IPS-18c (cell line): Measurements from ENCODE around the gene LMTK3.

ENCODE experiments used
- H3K4me3 ChIP-seq: 2 replicates; pipeline ENCODE4 v1.7.0; 2013; ENCODE audit warnings: low read depth, mild to moderate bottlenecking, low read length, moderate library complexity; ENCODE audit not compliant: insufficient read depth
- H3K9me3 ChIP-seq: one replicate; pipeline ENCODE4 v1.6.1; 2013; ENCODE audit warnings: mild to moderate bottlenecking, low read length, moderate library complexity; ENCODE audit not compliant: control insufficient read depth, insufficient read depth

Gene LMTK3, protein sequence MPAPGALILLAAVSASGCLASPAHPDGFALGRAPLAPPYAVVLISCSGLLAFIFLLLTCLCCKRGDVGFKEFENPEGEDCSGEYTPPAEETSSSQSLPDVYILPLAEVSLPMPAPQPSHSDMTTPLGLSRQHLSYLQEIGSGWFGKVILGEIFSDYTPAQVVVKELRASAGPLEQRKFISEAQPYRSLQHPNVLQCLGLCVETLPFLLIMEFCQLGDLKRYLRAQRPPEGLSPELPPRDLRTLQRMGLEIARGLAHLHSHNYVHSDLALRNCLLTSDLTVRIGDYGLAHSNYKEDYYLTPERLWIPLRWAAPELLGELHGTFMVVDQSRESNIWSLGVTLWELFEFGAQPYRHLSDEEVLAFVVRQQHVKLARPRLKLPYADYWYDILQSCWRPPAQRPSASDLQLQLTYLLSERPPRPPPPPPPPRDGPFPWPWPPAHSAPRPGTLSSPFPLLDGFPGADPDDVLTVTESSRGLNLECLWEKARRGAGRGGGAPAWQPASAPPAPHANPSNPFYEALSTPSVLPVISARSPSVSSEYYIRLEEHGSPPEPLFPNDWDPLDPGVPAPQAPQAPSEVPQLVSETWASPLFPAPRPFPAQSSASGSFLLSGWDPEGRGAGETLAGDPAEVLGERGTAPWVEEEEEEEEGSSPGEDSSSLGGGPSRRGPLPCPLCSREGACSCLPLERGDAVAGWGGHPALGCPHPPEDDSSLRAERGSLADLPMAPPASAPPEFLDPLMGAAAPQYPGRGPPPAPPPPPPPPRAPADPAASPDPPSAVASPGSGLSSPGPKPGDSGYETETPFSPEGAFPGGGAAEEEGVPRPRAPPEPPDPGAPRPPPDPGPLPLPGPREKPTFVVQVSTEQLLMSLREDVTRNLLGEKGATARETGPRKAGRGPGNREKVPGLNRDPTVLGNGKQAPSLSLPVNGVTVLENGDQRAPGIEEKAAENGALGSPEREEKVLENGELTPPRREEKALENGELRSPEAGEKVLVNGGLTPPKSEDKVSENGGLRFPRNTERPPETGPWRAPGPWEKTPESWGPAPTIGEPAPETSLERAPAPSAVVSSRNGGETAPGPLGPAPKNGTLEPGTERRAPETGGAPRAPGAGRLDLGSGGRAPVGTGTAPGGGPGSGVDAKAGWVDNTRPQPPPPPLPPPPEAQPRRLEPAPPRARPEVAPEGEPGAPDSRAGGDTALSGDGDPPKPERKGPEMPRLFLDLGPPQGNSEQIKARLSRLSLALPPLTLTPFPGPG (N-terminal part only)

DNA sequence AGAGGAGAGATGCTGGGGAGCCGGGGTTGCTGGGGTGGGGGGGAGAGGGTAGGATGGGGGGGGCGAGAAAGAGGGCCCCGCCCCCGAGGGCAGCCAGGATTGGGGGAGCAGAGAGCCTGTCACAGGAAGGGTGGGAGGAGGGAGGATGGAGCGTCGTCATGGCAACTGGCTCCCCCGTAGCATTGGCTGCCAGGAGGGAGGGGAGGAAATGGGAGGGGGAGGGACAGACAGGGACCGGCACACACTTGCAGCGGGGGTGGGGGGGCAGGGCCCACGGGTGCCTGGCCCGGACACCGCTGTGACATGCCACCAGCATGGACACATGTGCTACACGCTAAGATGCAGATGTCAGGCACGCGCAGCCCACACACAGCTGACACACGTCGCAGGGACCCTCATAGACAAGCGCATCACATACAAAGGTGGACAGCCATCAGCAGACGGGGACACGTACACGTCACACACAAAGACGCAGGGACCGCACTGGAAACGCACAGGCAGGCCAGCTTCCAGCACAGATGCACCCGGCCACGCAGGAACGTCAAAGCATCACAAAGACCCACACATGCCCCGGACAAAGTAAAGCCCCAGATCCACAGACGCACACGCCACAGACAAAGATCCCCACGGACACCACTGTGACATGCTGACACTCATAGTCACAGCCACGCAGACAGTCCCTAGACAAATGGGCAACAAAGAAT lies at the start of gene LMTK3:
TSS of gene LMTK3 (minus strand) at position 36 of the 704 bp plus-strand sequence. CDS start 259 bp downstream, outside the sequence.
- peak within 1 kb of the TSS; percentile 51 for H3K4me3 ChIP-seq
- H3K9me3 ChIP-seq, result no peaks in the 10 kb centered on the region

DNA sequence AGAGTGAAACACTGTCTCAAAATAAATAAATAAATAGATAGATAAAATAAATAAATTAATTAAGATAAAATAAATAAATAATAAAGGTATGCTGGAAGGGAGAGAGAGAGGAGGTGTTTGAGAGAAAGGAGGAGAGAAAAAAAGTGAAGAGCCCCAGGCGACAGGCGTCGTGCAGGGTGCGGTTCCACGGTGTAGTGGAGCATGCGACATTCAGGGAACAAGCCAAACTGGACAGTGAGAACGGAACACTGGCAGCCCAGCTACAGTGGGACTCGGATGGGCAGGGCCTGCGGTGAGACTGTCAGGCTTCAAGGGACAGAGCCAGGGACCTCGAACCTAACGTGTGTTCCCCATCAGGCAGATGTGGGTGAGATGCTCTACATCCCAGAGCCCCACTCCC lies 49.8 kb upstream of the LMTK3 start:
- Histone ChIP-seq H3K9me3 (no peaks in the 10 kb centered on the region), H3K4me3 (no peak overlapping the region)

DNA sequence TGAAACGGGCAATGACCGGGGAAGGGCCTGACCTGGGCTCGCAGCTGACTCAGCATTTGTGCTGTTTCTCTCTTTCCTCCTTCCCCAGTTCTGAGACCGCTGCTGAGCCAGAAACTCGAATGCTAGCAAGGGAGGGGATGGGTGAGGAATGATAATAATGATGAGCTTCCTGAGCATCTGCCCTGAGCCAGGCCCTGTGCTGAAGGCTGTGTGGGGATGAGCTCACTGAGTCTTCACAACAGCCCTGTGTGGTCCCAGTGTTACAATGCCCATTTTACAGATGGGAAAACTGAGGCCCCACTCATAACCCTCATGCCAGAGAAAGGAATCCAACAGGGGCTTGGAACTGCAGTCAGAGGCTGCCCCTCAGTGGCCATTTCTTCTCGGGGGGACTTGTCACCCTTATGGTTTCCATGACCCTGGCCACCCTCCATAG lies 48.5 kb upstream of the LMTK3 start:
- Histone ChIP-seq H3K9me3 (no peaks in the 10 kb centered on the region), H3K4me3 (no peak overlapping the region)

DNA sequence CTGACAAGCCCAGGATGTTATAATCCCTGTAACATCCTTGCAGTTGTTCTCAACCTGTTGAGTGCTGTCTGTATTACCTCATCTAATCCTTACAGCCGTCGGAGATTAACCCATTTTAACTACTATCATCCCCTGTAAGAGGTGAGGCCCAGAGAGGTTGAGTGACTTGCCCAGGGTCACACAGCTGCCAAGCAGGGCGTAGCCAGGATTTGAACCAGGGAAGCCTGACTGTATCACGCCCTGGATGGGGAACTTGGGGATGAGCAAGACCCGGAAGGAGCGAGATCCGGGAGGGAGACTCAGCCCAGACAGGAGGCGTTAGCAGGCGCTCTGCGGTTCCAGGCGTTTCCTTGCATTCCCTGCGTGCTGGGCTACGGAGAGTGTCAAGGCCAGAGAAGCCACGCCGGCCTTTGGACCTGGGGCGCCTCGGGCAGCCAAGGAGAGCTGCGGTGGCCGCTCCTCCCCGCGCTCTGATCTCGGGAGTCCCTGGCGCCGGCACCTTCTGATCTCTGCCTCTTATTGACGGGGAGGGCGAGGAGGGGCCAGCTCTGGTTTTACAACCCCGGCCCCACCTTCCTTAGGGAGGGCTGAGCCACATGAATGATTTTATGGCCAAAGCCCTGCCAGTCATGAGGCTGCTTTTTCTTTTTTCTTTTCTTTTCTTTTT lies 46.5 kb upstream of the LMTK3 start:
- Histone ChIP-seq H3K4me3 (no peak overlapping the region), H3K9me3 (no peaks in the 10 kb centered on the region)

DNA sequence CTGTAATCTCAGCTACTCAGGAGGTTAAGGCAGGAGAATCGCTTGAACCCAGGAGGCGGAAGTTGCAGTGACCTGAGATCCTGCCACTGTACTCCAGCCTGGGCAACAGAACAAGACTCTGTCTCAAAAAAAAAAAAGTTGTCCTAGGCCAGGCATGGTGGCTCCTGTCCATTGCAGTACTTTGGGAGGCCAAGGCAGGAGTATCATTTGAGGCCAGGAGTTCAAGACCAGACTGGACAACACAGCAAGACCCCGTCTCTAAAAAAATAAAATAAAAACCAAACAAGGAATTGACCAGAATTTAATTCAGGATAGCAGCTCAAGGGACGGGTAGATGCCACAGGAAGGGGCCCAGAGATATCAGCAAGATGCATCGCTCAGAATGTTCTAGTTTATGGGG lies 45.2 kb upstream of the LMTK3 start:
- no peak overlapping the region for H3K4me3 ChIP-seq

DNA sequence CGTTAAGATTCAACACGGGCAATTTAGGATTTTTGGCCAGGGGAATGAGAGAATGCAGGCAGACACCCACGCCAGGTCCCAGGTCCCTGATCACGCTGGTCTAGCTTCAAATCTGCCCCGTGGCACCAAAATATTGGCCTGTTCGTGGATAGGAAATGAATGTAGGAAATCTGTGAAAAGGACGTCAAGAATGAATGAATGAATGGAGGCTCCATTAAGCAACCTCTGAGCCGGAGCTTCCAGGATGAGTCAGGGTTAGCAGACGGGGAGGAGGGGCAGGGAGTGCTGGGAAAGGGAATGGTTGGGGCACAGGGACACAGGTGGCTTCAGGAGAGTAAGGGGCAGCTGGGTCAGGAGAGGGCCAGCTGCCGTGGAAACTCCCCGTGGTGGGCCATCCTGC lies 44.5 kb upstream of the LMTK3 start:
- H3K9me3 ChIP-seq, result no peaks in the 10 kb centered on the region
- no peak overlapping the region for H3K4me3 ChIP-seq

More for the DNA sequence above, 45.2 kb upstream of the LMTK3 start:
- H3K9me3 ChIP-seq, result no peaks in the 10 kb centered on the region

DNA sequence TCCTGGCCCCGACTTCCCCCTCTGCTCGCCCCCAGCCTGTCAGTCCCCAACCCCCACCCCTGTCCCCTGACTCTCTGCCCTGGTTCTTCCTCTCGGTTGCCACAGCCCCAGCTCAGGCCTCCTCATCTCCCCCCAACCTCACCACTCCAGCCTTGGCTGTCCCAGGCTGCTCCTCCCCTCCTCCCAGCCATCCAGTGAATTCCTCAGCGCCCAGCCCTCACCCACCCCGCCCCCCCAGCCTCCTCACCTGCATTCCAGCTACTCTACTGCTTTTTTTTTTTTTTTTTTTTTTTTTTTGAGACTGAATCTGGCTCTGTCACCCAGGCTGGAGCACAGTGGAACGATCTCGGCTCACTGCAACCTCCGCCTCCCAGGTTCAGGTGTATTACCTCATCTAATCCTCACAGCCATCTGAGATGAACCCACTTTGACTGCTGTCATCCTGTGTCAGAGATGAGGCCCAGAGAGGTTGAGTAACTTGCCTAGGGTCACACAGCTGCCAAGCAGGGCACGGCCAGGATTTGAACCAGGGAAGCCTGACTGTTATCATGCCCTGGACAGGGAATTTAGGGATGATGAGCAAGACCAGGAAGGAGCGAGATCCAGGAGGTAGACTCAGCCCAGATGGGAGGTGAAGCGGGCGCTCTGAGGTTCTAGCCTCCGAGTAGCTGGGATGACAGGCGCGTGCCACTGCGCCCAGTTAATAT lies 42.9 kb upstream of the LMTK3 start:
- peak overlapping the region; percentile 28; the same call in 1 of the 2 replicates for H3K4me3 ChIP-seq
- no peaks in the 10 kb centered on the region for H3K9me3 ChIP-seq

DNA sequence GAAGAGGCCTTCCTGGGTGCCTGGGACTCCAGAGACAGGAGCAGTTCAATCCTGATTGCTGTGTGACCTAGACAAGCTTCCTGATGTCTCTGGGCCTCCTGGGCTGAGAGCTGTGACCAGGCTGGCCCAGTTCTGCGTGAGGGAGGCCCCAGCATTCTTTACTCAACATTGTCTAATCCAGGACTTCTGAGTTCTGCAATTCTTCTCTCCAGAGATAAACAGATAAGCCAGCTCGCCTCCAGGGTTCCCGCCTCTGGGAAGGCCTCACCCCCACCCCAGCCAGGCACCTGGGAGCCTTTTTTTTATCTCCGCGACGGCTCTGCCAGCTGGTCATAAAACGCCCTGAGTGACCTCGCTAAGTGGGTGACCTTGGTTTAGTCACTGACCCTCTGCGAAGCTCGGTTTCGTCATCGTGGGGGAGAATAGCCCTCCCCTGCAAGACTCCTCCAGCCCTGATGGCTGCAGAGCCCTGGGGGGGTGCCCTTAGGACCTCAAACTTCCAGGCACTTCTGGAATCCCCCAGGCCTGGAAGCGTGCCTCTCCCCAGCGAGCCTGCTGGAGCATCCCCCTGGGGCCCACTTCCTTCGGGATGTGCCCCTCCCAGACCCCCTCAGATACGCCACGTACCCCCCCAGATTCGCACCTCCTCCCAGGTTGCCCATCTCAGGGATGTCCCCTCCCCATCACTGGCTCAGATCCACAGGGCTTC lies 42.2 kb upstream of the LMTK3 start:
- Histone ChIP-seq H3K9me3 (no peaks in the 10 kb centered on the region), H3K4me3 (peak overlapping the region; percentile 28; the same call in 1 of the 2 replicates)

DNA sequence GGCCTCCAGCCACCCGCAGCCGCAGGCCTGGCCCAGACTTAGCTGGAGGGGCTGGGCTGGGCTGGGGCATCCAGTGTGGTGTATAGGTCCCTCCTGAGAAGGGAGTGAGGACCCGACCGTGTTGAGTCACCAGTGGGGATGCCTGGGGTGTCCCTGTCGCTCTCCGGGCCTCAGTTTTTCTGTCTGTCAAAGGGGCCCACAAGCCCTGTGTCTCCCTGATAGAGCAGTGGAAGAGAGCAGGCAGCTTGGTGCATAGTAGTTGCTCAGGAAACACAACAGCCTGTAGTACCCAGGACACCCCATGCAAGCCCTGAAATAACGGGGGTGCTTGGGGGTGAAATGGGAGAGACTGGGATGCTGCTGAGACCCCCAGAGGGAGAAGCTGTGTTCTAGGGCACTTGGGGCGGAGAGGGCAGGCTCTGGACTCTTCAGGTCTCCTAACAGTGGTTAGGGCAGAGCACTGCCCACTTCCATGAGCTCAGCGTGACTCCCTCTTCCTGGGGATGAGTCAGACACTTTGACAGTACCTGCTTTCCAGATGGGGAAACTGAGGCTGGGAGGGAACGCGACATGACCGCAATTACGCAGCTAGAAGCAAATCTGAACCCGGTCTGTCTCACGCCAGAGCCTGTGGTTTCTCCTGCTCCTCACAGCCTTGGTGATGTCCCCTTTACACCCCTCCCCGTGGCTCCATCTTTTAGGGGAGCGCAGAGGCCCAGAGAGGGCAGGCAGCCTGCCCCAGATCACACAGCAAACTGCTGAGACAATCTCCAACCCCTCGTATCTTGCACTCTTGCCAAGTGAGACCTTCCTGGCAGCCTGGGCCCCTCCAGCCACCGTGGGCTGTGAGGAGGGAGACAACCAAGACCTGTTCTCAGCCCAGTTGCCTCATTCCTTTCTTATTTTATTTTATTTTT lies 41.0 kb upstream of the LMTK3 start:
- Histone ChIP-seq H3K9me3 (no peaks in the 10 kb centered on the region), H3K4me3 (no peak overlapping the region)

DNA sequence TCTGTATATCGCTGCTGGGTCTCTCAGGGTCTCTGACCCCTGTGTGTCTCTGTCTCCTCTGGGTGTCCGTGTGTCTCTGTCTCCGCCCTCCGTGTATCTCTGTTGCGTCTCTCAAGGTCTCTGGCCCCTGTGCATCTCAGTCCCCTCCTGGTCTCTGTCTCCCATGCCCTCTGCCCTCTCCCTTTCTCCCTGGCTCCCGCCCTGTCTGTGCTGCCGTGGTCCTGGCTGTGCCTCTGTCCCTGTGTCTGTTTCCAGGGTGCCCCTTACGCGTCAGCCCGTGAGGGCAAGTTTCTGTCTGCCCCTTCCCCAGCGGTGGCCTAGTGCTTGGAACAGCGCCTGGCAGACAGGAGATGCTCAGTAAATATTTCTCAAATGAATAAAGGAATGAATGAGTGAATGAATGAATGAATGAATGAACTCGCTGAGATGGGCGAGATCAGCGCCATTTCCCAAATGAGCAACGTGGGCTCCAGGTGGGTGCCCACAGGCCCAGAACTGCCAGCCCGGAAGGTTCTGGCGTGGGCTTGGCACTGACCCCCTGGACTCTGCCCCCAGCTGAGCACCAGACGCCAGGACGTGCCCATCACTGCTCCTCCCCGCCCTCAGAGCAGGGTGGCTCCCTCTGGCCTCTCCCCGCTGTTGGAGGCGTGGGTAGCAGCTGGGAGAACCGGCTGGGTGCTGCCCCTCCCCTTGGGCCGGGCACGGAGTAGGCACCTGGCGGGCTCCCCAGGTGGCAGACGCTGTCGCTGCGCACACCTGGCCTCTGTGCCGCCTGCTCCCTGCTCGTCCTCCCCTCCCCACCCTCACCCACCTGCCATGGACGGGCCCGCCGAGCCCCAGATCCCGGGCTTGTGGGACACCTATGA lies 40.0 kb upstream of the LMTK3 start, which contains the start of gene SULT2B1:
TSS of gene SULT2B1 (plus strand) at position 736 of the 866 bp plus-strand sequence. CDS start at position 817, 81 bp downstream.
- no peaks in the 10 kb centered on the region for H3K9me3 ChIP-seq
- H3K4me3 ChIP-seq, result no peak within 1 kb of the TSS

DNA sequence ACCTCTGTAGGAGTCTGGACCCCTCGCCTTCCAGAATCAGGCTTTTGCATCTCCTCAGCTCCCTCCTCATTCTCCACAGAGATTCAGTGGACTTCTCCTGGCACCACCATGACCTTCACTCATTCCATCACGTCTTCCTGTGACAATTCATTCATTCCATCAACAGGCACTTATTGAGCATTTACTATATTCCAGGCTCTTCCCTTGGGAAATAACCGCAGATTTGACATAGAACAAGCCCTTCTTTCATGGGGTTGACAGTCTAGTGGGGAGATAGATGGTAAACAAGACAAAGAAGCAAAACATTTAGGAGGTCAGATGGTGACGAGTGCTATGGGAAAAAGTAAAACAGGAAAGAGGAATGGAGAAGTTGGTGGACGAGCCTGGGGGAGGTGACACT lies 37.7 kb upstream of the LMTK3 start:
- Histone ChIP-seq H3K4me3 (no peak overlapping the region), H3K9me3 (no peaks in the 10 kb centered on the region)

DNA sequence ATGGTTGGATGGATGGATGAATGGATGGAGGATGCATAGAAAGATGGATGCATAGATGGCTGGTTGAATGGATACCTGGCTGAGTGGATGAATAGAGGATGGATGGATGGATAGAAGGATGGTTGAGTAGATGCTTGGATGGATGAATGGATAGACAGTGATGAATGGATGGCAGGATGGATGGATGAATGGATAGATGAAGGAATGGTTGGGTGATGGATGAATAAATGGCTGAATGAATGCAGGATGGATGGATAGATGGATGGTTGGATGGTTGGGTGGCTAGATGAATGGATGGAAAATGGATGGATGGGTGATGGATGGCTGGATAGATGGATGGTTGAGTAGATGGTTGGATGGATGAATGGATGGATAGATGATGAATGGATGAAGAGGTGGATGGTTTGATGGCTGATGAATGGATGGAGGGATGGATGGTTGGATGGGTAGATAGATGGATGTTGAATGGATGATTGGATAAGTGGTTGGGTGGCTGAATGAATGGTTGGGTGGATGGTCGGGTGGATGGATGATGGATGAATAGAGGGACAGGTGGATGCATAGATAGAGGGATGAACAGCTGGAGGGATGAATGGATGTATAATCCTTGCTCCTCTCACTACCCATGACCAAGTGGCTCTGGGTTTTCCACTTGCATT lies 36.7 kb upstream of the LMTK3 start:
- Histone ChIP-seq H3K4me3 (no peak overlapping the region), H3K9me3 (no peaks in the 10 kb centered on the region)

DNA sequence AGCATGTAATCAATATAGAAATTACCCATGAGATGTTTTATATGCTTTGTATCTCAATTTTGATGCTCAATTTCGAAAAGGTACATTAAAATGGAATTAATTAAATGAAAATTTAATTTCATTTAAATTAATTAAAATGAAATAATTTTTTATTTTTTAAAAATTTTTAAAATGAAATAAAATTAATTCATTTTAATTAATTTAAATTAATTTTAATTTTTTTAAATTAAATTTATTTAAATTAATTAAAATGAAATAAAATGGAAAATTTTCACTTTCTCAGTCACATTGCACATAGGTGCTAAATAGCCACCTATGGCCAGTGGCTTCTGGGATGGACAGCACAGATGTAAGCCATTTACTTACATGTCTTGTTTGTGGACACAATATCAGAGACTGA lies 36.1 kb upstream of the LMTK3 start:
- H3K4me3 ChIP-seq, result no peak overlapping the region
- H3K9me3 ChIP-seq, result no peaks in the 10 kb centered on the region
